GM18508 (cell line): ENCODE results near the gene IL18BP.

Experiments used
- ATAC-seq: cut with Tn5 transposase; IDR thresholded peaks from one replicate; pipeline ENCODE4 v1.9.1; 2021; ENCODE audit warnings: moderate number of reproducible peaks; ENCODE audit not compliant: insufficient read depth, unreplicated experiment

The IL18BP gene

GRCh38 chr11:71996517-71996916 lies 2.2 kb upstream of the IL18BP start:
- no peak for ATAC-seq

DNA sequence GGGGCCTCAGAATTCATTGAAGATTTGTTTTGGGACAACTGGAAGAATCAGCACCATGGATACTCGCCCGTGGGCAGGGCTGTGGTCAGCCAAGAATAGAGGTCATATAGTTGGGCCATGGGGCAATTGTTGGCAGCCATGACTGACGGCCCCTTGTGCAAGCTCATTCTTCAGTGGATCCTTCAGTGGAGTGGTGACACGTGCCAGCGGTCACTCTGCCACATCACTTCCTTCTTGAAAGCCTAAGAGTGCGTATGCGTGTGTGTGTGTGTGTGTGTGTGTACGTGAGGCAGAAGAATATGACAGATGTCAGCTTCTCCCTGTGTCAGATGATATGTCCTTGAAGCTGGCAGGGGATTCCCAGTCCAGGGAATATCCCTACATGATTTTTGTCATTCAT lies 1.8 kb upstream of the IL18BP start:
- ATAC-seq: no peak

- ATAC-seq: no peak
Measured at GRCh38 chr11:71997594-71997993, 1.1 kb upstream of the IL18BP start.

DNA sequence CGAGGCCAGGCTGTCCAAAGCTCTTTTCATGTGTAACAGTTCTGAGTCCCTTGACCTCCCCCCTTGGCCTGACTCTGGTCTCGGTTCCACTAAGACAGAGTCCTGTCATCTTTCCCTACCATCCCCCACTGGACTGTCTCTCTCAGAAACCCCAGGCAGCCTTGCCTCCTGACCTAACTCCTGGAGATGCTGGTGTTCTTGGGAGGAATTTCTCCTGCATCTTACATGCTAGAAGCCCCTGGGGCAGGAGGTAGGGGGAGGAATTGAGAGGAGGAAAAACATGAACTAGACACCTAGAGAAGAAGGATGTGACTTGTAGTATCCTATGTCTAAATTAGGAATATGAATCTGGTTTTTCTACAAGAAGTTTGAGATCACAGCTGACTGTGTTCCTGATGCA lies 648 bp upstream of the IL18BP start:
- no peak for ATAC-seq

DNA sequence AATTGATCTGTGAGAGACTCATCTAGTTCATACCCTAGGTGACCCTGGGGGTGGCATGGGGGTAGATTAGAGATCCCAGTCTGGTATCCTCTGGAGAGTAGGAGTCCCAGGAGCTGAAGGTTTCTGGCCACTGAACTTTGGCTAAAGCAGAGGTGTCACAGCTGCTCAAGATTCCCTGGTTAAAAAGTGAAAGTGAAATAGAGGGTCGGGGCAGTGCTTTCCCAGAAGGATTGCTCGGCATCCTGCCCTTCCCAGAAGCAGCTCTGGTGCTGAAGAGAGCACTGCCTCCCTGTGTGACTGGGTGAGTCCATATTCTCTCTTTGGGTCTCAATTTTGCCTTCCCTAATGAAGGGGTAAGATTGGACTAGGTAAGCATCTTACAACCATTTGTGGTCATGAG lies 653 bp downstream of the IL18BP start:
- no peak for ATAC-seq

GRCh38 chr11:71999798-72000197 lies 1.1 kb downstream of the IL18BP start:
- ATAC-seq: no peak

DNA sequence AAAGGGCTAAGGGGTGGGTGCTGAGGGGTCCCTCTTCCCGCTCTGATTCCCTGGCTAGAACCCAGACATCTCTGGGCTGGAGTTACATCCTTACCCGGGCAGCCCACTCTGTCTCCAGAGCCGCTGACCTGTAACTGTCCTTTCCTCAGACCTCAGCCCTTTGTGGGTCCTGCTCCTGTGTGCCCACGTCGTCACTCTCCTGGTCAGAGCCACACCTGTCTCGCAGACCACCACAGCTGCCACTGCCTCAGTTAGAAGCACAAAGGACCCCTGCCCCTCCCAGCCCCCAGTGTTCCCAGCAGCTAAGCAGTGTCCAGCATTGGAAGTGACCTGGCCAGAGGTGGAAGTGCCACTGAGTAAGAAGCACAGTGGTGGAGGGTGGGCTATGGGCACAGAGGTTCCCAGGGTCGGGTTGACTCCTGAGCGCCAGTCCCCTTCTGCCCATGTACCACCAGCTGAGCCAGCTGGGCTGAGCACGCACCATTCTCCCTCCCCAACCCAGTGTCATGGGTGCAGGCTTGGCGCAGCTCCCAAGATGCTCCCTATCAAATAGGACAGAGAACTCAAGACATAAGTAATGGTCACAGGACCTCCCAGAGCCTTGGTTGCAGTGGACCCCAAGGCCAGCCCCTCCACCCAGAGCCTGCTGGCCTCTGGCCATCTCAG lies 1.6 kb downstream of the IL18BP start:
- no peak for ATAC-seq

- no peak for ATAC-seq
Measured at GRCh38 chr11:72001285-72001684, 2.6 kb downstream of the IL18BP start.

DNA sequence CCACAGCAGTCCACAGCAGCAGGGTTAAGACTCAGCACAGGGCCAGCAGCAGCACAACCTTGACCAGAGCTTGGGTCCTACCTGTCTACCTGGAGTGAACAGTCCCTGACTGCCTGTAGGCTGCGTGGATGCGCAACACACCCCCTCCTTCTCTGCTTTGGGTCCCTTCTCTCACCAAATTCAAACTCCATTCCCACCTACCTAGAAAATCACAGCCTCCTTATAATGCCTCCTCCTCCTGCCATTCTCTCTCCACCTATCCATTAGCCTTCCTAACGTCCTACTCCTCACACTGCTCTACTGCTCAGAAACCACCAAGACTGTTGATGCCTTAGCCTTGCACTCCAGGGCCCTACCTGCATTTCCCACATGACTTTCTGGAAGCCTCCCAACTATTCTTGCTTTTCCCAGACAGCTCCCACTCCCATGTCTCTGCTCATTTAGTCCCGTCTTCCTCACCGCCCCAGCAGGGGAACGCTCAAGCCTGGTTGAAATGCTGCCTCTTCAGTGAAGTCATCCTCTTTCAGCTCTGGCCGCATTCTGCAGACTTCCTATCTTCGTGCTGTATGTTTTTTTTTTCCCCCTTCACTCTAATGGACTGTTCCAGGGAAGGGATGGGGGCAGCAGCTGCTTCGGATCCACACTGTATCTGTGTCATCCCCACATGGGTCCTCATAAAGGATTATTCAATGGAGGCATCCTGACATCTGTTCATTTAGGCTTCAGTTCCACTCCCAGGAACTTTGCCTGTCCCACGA lies 3.3 kb downstream of the IL18BP start:
- no peak for ATAC-seq

DNA sequence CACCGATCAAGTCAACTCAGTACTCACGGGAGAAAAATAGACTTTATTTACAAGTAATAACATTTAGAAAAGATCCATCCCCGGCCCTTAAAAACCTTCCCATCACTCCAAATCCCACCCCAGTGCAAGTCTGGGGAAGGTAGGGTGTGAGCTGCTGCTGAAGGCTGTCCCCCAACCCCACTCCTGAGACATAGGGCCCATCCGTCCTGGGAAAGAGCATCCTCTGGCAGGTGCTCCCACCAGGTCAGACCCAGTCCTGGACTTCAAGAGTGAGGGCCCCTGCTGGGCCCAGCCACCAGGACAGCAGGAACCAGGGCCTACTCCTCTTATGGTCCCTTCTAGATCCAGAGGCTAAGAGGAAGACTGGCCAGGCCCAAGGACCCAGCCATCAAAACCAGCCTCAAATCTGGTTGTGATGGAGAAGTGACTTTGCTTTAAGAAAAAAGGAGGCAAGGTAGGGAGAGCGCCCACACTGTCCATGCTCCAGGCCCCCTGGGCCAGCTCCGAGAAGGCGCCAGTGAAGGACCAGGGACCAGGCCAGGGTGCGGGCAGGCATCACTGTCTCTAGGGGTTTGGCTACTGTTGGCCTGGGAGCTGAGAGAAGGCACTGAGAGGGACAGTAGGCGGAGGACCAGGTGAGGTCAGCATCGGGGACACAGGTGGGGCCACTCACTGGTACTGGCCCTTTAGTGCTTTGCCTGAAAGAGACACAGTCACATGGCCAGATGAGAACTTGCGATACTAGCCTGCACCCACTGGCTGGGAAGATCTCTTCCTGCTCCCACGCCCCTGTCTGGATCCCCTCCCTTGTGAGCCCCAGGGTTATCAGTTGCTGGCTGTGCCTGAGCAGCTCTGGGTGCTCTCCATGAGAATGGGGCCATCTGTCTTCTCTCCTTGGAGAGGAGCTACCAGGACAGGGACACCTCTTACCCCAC lies 4.4 kb downstream of the IL18BP start:
- no peak for ATAC-seq

- ATAC-seq: no peak
Measured at GRCh38 chr11:72003776-72004171, 5.1 kb downstream of the IL18BP start.

DNA sequence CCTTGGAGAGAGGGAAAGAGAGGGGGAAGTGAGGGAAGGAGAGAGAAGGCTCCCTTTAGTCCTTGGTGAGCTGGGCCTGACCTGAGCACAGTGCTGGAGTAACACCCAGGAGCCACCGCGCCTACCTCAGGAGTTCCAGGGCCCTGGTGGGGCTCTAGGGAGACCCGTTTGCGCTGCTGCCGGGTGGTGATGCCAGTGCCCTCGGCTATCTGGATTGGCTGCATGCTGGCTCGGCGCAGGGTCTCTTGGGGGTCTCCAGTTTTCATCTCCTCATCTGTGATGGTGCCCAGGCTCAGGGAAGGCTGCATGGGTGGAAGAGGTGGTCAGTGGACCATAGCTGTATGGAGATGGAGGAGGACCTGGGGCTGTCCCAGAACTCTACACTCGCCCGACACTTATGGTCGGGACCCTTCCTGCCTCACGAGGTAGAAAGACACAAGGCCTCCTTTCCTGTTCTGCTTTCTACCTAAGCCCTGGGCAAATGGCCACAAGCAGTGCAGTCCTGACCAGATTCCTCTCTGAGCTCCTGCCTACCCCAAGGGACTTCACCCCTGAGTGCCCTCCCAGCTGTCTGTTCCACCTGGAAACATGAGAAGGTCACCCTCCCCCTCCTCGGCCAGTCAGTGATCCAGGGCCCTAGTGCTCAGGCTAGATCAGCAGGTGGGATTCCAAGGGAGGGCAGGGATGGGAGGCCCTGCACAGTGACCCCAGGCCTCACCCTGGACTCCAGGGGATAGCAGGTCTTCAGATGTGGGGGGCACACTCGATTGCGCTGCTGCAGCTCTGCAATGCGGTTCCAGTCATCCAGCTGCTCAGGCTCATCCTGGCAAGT lies 6.0 kb downstream of the IL18BP start:
- no peak for ATAC-seq

DNA sequence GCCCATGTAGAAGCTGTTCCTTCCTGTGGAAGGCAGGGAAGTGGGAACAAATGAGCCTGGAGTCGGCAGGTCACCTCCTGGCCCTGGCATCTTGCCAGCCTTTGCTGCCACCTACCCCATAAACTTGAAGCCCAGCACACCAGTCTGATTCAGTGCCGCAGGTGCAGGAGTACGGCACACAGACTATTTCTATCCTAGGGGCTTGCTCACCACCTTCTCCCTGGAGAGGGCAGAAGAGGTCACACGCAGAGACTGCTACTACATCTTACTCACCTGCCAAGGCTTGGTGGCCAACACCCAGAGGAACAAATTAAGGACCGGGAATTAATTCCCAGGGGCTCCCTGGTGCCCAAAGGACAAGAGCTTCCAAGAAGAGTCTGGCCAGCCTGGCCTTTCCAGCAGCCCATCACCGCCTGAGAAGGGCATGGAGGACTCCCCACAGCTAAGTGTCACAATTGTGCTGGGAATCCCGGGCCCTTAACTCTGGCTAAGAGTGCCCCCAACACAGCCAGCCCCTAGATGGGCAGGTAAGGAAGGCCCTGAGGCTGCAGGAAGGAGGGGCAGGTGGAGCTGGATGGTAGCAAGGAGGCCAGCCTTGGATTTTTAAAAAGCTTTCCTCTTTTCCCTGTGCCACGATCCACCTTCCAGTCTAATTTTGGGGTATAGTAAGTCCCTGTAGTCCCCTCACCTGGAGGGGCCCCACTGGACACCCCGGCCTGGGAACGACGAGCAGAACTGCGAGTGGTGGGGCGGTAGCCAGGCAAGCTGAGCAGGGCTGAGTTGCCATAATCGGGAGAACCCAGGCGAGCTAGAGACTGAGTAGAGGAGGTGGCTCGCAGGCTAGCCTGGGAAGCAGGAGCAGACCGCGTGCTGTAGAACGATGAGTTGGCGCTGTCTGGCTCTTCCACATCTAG lies 6.9 kb downstream of the IL18BP start:
- no peak for ATAC-seq

GRCh38 chr11:72006309-72007088 lies 7.8 kb downstream of the IL18BP start:
- no peak for ATAC-seq

DNA sequence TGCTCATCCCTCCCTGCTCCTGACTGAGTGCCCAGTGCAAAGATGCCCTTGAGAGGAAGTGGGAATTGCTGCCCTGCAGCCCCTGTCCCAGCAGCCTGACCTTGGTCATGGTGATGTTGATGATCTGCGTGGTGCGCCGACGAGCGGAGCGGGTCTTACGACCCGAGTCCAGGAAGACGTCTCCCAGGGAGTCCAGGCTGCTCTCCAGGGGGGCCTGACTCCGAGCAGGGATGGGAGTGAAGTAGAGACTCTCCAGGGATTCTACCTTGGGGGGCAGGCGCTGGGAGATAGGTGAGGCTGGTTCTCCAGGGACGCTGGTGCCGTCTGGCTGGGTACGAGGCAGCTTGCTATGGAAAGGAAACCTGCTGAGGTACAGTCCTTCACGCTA lies 8.4 kb downstream of the IL18BP start:
- ATAC-seq: no peak

DNA sequence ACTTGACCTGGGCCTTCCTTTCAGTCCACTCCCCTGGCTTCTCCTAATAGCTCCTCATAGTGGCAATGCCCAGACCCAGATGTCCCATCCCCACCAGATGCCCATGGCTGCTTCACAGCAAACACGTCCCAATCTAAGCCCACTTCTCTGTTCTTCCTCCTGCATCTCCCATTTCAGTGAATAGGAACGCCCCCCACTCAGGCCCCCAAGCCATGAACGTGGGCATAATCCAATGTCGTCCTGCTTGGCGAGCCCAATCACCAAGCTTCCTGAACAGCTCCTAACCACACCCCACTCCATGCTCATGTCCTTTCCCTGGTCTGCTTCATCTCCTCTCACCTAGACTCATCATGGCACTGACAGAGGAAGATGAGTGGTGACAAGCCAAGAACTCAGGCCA lies 8.9 kb downstream of the IL18BP start:
- ATAC-seq: no peak

- ATAC-seq: no peak
Measured at GRCh38 chr11:72008728-72009127, 10.0 kb downstream of the IL18BP start.

DNA sequence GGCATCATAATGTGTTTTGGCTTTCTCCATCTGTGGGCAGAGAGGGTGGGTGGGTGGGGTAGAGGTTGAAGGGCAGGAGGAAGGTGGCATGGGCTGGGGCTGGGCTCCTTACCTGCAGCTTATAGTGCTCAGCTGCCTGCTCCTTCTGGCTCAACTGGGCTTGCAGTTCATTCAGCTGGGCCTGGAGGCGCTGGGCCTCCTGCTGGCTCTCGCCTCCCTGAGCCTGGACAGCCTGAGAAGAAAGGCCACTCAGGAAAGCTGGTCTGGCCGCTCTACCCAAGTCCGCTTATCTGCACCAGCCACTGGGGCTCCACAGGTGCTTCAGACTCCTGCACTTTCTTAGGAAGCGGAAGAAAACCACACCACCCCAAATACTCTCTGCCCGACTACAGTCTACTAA lies 10.4 kb downstream of the IL18BP start:
- no peak for ATAC-seq
